HEK293 (cell line): ENCODE results near the gene TWIST2.

Source experiments
- CTCF ChIA-PET: fragments of 350-600 bp; formaldehyde crosslinking; extraction: SDS; loops from one replicate; lab custom pipeline; 2021; ENCODE audit warnings: antibody characterized with exemption; lab: Yijun Ruan, JAX
- POLR2A ChIA-PET: fragments of 300-600 bp; formaldehyde crosslinking; extraction: SDS; loops from one replicate; lab custom pipeline; 2020; ENCODE audit warnings: antibody characterized with exemption, inconsistent platforms; lab: Yijun Ruan, JAX
- H3K27ac ChIP-seq: fragments of 200-500 bp; sonication (Bioruptor generic); 2 replicates; pipeline ENCODE4 v1.5.1; 2014; ENCODE audit warnings: low read depth, low read length, control low read depth, inconsistent platforms; ENCODE audit errors: extremely low read depth
- H3K36me3 ChIP-seq, 2 experiments: fragments of 200-500 bp in 1 of 2; sonication (Bioruptor generic) in 1 of 2; 1 replicate in 1 of 2; 2 replicates in 1 of 2; pipeline ENCODE4 v1.5.1; 2014 to 2017; ENCODE audit warnings: inconsistent platforms in 2 of 2, low read length in 2 of 2; ENCODE audit not compliant: control insufficient read depth in 2 of 2, insufficient read depth in 1 of 2
- H3K4me1 ChIP-seq: fragments of 200-500 bp; sonication (Bioruptor generic); 2 replicates; pipeline ENCODE4 v1.5.1; 2014; ENCODE audit warnings: mild to moderate bottlenecking, low read length, inconsistent platforms; ENCODE audit not compliant: control insufficient read depth, insufficient read depth
- H3K4me3 ChIP-seq: 2 replicates; pipeline ENCODE4 v1.5.1; 2011; ENCODE audit warnings: low read depth, mild to moderate bottlenecking, control low read depth, low read length, moderate library complexity
- H3K9me3 ChIP-seq: fragments of 200-500 bp; sonication (Bioruptor generic); 2 replicates; pipeline ENCODE4 v1.5.1; 2014; ENCODE audit warnings: low read depth, low read length, inconsistent platforms; ENCODE audit not compliant: control insufficient read depth, insufficient read depth
- GLI4 ChIP-seq: fragments of 450-650 bp; formaldehyde crosslinking; IDR thresholded peaks from 2 replicates; pipeline ENCODE4 v1.5.1; 2016; ENCODE audit warnings: missing biosample characterization, missing genetic modification characterization
- GLIS2 ChIP-seq: fragments of 450-650 bp; formaldehyde crosslinking; IDR thresholded peaks from 2 replicates; pipeline ENCODE4 v1.5.1; 2016; ENCODE audit warnings: missing biosample characterization, missing genetic modification characterization
- OVOL3 ChIP-seq: fragments of 450-650 bp; formaldehyde crosslinking; IDR thresholded peaks from 2 replicates; pipeline ENCODE4 v1.5.1; 2016; ENCODE audit warnings: missing biosample characterization, missing genetic modification characterization
- SCRT1 ChIP-seq: fragments of 450-650 bp; formaldehyde crosslinking; IDR thresholded peaks from 2 replicates; pipeline ENCODE4 v1.5.1; 2016; ENCODE audit warnings: missing biosample characterization, missing genetic modification characterization, borderline replicate concordance
- SETDB1 ChIP-seq: IDR thresholded peaks from one replicate; pipeline ENCODE4 v1.6.1; 2017; ENCODE audit warnings: mild to moderate bottlenecking, low read length, moderate library complexity, mixed read lengths; ENCODE audit not compliant: insufficient read length
- ZBTB1 ChIP-seq: fragments of 450-650 bp; formaldehyde crosslinking; IDR thresholded peaks from 2 replicates; pipeline ENCODE4 v1.5.1; 2016; ENCODE audit warnings: missing biosample characterization, missing genetic modification characterization
- ZNF148 ChIP-seq: fragments of 450-650 bp; formaldehyde crosslinking; IDR thresholded peaks from 2 replicates; pipeline ENCODE4 v1.5.0; 2017; ENCODE audit warnings: missing biosample characterization, missing genetic modification characterization, borderline replicate concordance
- ZNF398 ChIP-seq: fragments of 450-650 bp; formaldehyde crosslinking; IDR thresholded peaks from 2 replicates; pipeline ENCODE4 v1.5.1; 2017; ENCODE audit warnings: missing biosample characterization, missing genetic modification characterization
- ZNF404 ChIP-seq: fragments of 450-650 bp; formaldehyde crosslinking; IDR thresholded peaks from 2 replicates; pipeline ENCODE4 v1.5.1; 2017; ENCODE audit warnings: missing biosample characterization, missing genetic modification characterization
- ZNF510 ChIP-seq: fragments of 450-650 bp; formaldehyde crosslinking; IDR thresholded peaks from 2 replicates; pipeline ENCODE4 v1.5.1; 2018; ENCODE audit warnings: mild to moderate bottlenecking, missing genetic modification characterization, missing biosample characterization; ENCODE audit not compliant: insufficient replicate concordance
- ZNF560 ChIP-seq: fragments of 450-650 bp; formaldehyde crosslinking; IDR thresholded peaks from 2 replicates; pipeline ENCODE4 v1.5.1; 2017; ENCODE audit warnings: missing biosample characterization, missing genetic modification characterization, borderline replicate concordance
- ZNF561 ChIP-seq: fragments of 450-650 bp; IDR thresholded peaks from 2 replicates; pipeline ENCODE4 v1.5.1; 2018; ENCODE audit warnings: missing biosample characterization, missing genetic modification characterization, borderline replicate concordance
- ZNF596 ChIP-seq: fragments of 450-650 bp; IDR thresholded peaks from 2 replicates; pipeline ENCODE4 v1.5.0; 2018; ENCODE audit warnings: missing biosample characterization, mild to moderate bottlenecking, missing genetic modification characterization, moderate library complexity
- ZNF600 ChIP-seq: fragments of 450-650 bp; formaldehyde crosslinking; IDR thresholded peaks from 2 replicates; pipeline ENCODE4 v1.5.1; 2016; ENCODE audit warnings: missing biosample characterization, missing genetic modification characterization
- ZNF610 ChIP-seq: fragments of 450-650 bp; formaldehyde crosslinking; IDR thresholded peaks from 2 replicates; pipeline ENCODE4 v1.5.1; 2016; ENCODE audit warnings: missing biosample characterization, missing genetic modification characterization, borderline replicate concordance
- ZNF747 ChIP-seq: fragments of 450-650 bp; formaldehyde crosslinking; IDR thresholded peaks from 2 replicates; pipeline ENCODE4 v1.5.1; 2016; ENCODE audit warnings: missing biosample characterization, missing genetic modification characterization
- ZSCAN30 ChIP-seq: fragments of 450-650 bp; IDR thresholded peaks from 2 replicates; pipeline ENCODE4 v1.5.1; 2018; ENCODE audit warnings: missing biosample characterization, mild to moderate bottlenecking, missing genetic modification characterization, moderate library complexity
- TF ChIP-seq, protein P1 (sequence below): fragments of 450-650 bp; formaldehyde crosslinking; IDR thresholded peaks from 2 replicates; pipeline ENCODE4 v1.5.1; 2016; ENCODE audit warnings: missing biosample characterization, missing genetic modification characterization, borderline replicate concordance

Gene TWIST2

GRCh38 chr2:238875101-238875470, 27.2 kb downstream of the TWIST2 start:
- TF ChIP-seq ZNF561 (tag by site-specific recombination) = no peak
- TF ChIP-seq GLI4 (tag by site-specific recombination) = no peak
- TF ChIP-seq SETDB1 = no peak
- no peak for TF ChIP-seq ZNF747
- no peak for TF ChIP-seq GLIS2 (tag by site-specific recombination)
- TF ChIP-seq ZNF510 (tag by site-specific recombination) = no peak
- no peak for TF ChIP-seq SCRT1 (tag by site-specific recombination)
- no peaks in the 10 kb centered on the region for H3K9me3 ChIP-seq
- POLR2A ChIA-PET = no interaction called here

GRCh38 chr2:238875471-238876231, 27.8 kb downstream of the TWIST2 start:
- H3K36me3 ChIP-seq = no peaks in the 10 kb centered on the region
- ChIA-PET POLR2A (no interaction called here), CTCF (interaction anchor here (0.6 to 2.6 kb wide), 6 partner anchors 9 to 154 kb away, joined by 3 to 11 read pairs (median 4); no protein-coding TSS in a partner anchor)
- TF ChIP-seq, protein P1, sequence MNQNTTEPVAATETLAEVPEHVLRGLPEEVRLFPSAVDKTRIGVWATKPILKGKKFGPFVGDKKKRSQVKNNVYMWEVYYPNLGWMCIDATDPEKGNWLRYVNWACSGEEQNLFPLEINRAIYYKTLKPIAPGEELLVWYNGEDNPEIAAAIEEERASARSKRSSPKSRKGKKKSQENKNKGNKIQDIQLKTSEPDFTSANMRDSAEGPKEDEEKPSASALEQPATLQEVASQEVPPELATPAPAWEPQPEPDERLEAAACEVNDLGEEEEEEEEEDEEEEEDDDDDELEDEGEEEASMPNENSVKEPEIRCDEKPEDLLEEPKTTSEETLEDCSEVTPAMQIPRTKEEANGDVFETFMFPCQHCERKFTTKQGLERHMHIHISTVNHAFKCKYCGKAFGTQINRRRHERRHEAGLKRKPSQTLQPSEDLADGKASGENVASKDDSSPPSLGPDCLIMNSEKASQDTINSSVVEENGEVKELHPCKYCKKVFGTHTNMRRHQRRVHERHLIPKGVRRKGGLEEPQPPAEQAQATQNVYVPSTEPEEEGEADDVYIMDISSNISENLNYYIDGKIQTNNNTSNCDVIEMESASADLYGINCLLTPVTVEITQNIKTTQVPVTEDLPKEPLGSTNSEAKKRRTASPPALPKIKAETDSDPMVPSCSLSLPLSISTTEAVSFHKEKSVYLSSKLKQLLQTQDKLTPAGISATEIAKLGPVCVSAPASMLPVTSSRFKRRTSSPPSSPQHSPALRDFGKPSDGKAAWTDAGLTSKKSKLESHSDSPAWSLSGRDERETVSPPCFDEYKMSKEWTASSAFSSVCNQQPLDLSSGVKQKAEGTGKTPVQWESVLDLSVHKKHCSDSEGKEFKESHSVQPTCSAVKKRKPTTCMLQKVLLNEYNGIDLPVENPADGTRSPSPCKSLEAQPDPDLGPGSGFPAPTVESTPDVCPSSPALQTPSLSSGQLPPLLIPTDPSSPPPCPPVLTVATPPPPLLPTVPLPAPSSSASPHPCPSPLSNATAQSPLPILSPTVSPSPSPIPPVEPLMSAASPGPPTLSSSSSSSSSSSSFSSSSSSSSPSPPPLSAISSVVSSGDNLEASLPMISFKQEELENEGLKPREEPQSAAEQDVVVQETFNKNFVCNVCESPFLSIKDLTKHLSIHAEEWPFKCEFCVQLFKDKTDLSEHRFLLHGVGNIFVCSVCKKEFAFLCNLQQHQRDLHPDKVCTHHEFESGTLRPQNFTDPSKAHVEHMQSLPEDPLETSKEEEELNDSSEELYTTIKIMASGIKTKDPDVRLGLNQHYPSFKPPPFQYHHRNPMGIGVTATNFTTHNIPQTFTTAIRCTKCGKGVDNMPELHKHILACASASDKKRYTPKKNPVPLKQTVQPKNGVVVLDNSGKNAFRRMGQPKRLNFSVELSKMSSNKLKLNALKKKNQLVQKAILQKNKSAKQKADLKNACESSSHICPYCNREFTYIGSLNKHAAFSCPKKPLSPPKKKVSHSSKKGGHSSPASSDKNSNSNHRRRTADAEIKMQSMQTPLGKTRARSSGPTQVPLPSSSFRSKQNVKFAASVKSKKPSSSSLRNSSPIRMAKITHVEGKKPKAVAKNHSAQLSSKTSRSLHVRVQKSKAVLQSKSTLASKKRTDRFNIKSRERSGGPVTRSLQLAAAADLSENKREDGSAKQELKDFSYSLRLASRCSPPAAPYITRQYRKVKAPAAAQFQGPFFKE (tag by site-specific recombination) = no peak
- no peak for TF ChIP-seq ZSCAN30 (tag by site-specific recombination)
- no peak for TF ChIP-seq ZNF600 (tag by site-specific recombination)
- TF ChIP-seq ZBTB1 (tag by site-specific recombination) = no peak
- TF ChIP-seq ZNF404 (tag by site-specific recombination) = no peak
- TF ChIP-seq OVOL3 = no peak
- TF ChIP-seq ZNF398 (tag by site-specific recombination) = no peak
- TF ChIP-seq ZNF560 = no peak
- no peak for TF ChIP-seq ZNF596 (tag by site-specific recombination)
- no peak for TF ChIP-seq ZNF148 (tag by site-specific recombination)
- TF ChIP-seq GLI4 (tag by site-specific recombination) = no peak
- no peak for TF ChIP-seq ZNF610 (tag by site-specific recombination)
- H3K4me3 ChIP-seq = no peak overlapping the region
- no peaks in the 10 kb centered on the region for H3K9me3 ChIP-seq
- H3K4me1 ChIP-seq = no peaks in the 10 kb centered on the region
- H3K27ac ChIP-seq = no peak overlapping the region

More at GRCh38 chr2:238875101-238875470, 27.2 kb downstream of the TWIST2 start:
- Histone ChIP-seq H3K4me3 (no peak overlapping the region), H3K36me3 (no peaks in the 10 kb centered on the region; a peak in 1 of 3 replicates), H3K4me1 (no peaks in the 10 kb centered on the region), H3K27ac (no peak overlapping the region)
- CTCF ChIA-PET = interaction anchor here (0.6 to 2.6 kb wide), 6 partner anchors 9 to 153 kb away, joined by 3 to 11 read pairs (median 4); no protein-coding TSS in a partner anchor
